Keratinocyte (primary cell): ENCODE data around the gene SMIM24. TPM values are rescaled to one million over a fixed set of nuclear protein-coding genes. Genes with fewer than 3 reads are reported as not detected.
A peak's percentile ranks its signal among the peaks of the same experiment; 100 is the strongest.

Source experiments
- DNase-seq: peaks from one replicate; pipeline ENCODE4 v3.0.0-alpha.2; 2011; ENCODE audit warnings: low read depth, missing footprints, low spot score
- FAIRE-seq: peaks from 2 replicates; lab custom pipeline; 2011; peaks lifted over from hg19 to GRCh38; lab: Jason Lieb, UNC
- H2AFZ ChIP-seq: 2 replicates; pipeline ENCODE4 v1.6.0; 2012; ENCODE audit warnings: low read length, control low read depth, inconsistent platforms; ENCODE audit not compliant: control insufficient read depth
- H3K27ac ChIP-seq: 2 replicates; pipeline ENCODE4 v1.5.1; 2011; ENCODE audit warnings: low read length; ENCODE audit not compliant: control insufficient read depth, insufficient read depth
- H3K27me3 ChIP-seq: 3 replicates; pipeline ENCODE4 v1.6.0; 2011; ENCODE audit warnings: low read length; ENCODE audit not compliant: control insufficient read depth, insufficient read depth; ENCODE audit errors: extremely low read depth
- H3K36me3 ChIP-seq, 2 experiments: 2 replicates in 1 of 2; 3 replicates in 1 of 2; pipeline ENCODE4 v1.5.1; 2011; ENCODE audit warnings: low read length in 2 of 2, mild to moderate bottlenecking in 1 of 2; ENCODE audit not compliant: control insufficient read depth in 2 of 2, insufficient read depth in 2 of 2; ENCODE audit errors: extremely low read depth in 1 of 2
- H3K4me1 ChIP-seq: 3 replicates; pipeline ENCODE4 v1.5.1; 2011; ENCODE audit warnings: low read length; ENCODE audit not compliant: control insufficient read depth, insufficient read depth; ENCODE audit errors: extremely low read depth
- H3K4me2 ChIP-seq: 3 replicates; pipeline ENCODE4 v1.6.0; 2011; ENCODE audit warnings: low read depth, low read length; ENCODE audit not compliant: control insufficient read depth, insufficient read depth; ENCODE audit errors: extremely low read depth
- H3K4me3 ChIP-seq, 3 experiments: fragments of 200-600 bp in 1 of 3; sonication (generic) in 1 of 3; 2 replicates in 2 of 3; 3 replicates in 1 of 3; pipeline ENCODE4 v1.5.1; 2011 to 2016; ENCODE audit warnings: low read length in 3 of 3, mild to moderate bottlenecking in 3 of 3, control low read depth in 2 of 3, inconsistent platforms in 1 of 3, low read depth in 1 of 3, mixed read lengths in 1 of 3, mixed run types in 1 of 3, moderate library complexity in 1 of 3; ENCODE audit not compliant: control insufficient read depth in 2 of 3, insufficient read depth in 2 of 3; ENCODE audit errors: extremely low read depth in 1 of 3
- H3K79me2 ChIP-seq: 2 replicates; pipeline ENCODE4 v1.6.0; 2012; ENCODE audit warnings: low read length; ENCODE audit not compliant: control insufficient read depth, insufficient read depth
- H3K9ac ChIP-seq: 3 replicates; pipeline ENCODE4 v1.6.0; 2011; ENCODE audit warnings: low read length; ENCODE audit not compliant: control insufficient read depth, insufficient read depth; ENCODE audit errors: extremely low read depth
- H3K9me1 ChIP-seq: 3 replicates; pipeline ENCODE4 v1.6.0; 2011; ENCODE audit warnings: low read length; ENCODE audit not compliant: control insufficient read depth, insufficient read depth; ENCODE audit errors: extremely low read depth
- H3K9me3 ChIP-seq: 2 replicates; pipeline ENCODE4 v1.5.1; 2012; ENCODE audit warnings: low read depth, low read length; ENCODE audit not compliant: control insufficient read depth
- H4K20me1 ChIP-seq: 3 replicates; pipeline ENCODE4 v1.6.0; 2011; ENCODE audit warnings: low read length; ENCODE audit not compliant: control insufficient read depth, insufficient read depth; ENCODE audit errors: extremely low read depth
- CTCF ChIP-seq, 3 experiments: IDR thresholded peaks in 1 of 3; conservative IDR thresholded peaks in 1 of 3; optimal IDR thresholded peaks in 1 of 3; 2 replicates in 2 of 3; 3 replicates in 1 of 3; pipeline versions ENCODE3 to v1.5.1; 2011; ENCODE audit warnings: low read length in 3 of 3, mild to moderate bottlenecking in 3 of 3, moderate library complexity in 2 of 3, control low read depth in 1 of 3, inconsistent platforms in 1 of 3; ENCODE audit not compliant: insufficient read depth in 2 of 3; ENCODE audit errors: extremely low read depth in 1 of 3
- EZH2 ChIP-seq: IDR thresholded peaks from one replicate; pipeline ENCODE4 v1.6.1; 2012; ENCODE audit warnings: inconsistent platforms, mild to moderate bottlenecking, low read length, moderate library complexity
- dilution Hi-C: fragments of 300-500 bp; cut with MboI; formaldehyde crosslinking; loops from one replicate; pipeline ENCODE4 v1.7.0; 2020; ENCODE audit warnings: low sequenced_read_pairs; ENCODE audit not compliant: extremely low pct_ligation_motif_present
- polyA plus RNA-seq, 5 experiments: library from polyadenylated mRNA; depleted of rRNA in 3 of 5; stranded (reverse) in 3 of 5; stranded (forward) in 1 of 5; unstranded in 1 of 5; fragments of >200 nt; gene quantifications; 1 replicate in 1 of 5; 2 replicates in 3 of 5; 3 replicates in 1 of 5; pipeline versions ENCODE4 v1.2.1 to v1.2.3, GENCODE V29; 2011 to 2012; ENCODE audit warnings: missing spikeins in 2 of 5, low read depth in 1 of 5, low replicate concordance in 1 of 5

Gene SMIM24
- polyA plus RNA-seq, 1 donor (not counting 4 experiments of a cell fraction or from before 2014, with no cell fraction given): not detected

- H3K9me3 ChIP-seq: no peaks in the 10 kb centered on the region
- dilution Hi-C loops: no loop called here
- DNase-seq: no peak
- no peak for FAIRE-seq
- H3K27me3 ChIP-seq: no peaks in the 10 kb centered on the region
- H2AFZ ChIP-seq: no peak overlapping the region
- H3K36me3 ChIP-seq: peaks cover 21 to 34% of the 10 kb centered on the region in 2 experiments
- H3K4me2 ChIP-seq: no peak overlapping the region
- no peaks in the 10 kb centered on the region for H3K9me1 ChIP-seq
- peak overlapping the region; percentile 49 for H3K9ac ChIP-seq
- H4K20me1 ChIP-seq: no peaks in the 10 kb centered on the region
- H3K79me2 ChIP-seq: peaks cover 5% of the 10 kb centered on the region
- H3K4me3 ChIP-seq: no peak overlapping the region
- peak overlapping the region; percentile 65 for H3K27ac ChIP-seq
- H3K4me1 ChIP-seq: peaks cover 9% of the 10 kb centered on the region
- no peak for TF ChIP-seq CTCF (optimal IDR thresholded peaks at IDR 0.05 in 1 of 3, IDR thresholded peaks at IDR 0.05 in 1 of 3, conservative IDR thresholded peaks at IDR 0.05 in 1 of 3; ENCODE audit: extremely low read depth in 1 of 3, insufficient read depth in 2 of 3, low read length in 3 of 3)
- TF ChIP-seq EZH2: no peak
Observed at GRCh38 chr19:3451451-3451866, 28.9 kb downstream of the SMIM24 start.

GRCh38 chr19:3450796-3451411 is 29.4 kb downstream of the SMIM24 start:
- DNase-seq (peak; percentile 83), FAIRE-seq (peak; percentile 83)
- Histone ChIP-seq H3K9me1 (no peaks in the 10 kb centered on the region), H3K4me1 (peaks cover 9% of the 10 kb centered on the region), H3K79me2 (peaks cover 5% of the 10 kb centered on the region), H3K36me3 (peaks cover 22 to 34% of the 10 kb centered on the region in 2 experiments), H3K4me2 (no peak overlapping the region), H3K9ac (peak overlapping the region; percentile 49), H4K20me1 (no peaks in the 10 kb centered on the region), H3K27me3 (no peaks in the 10 kb centered on the region), H3K4me3 (no peak overlapping the region), H3K27ac (peak overlapping the region; percentile 77), H3K9me3 (no peaks in the 10 kb centered on the region), H2AFZ (no peak overlapping the region)
- no peak for TF ChIP-seq EZH2
- TF ChIP-seq CTCF (optimal IDR thresholded peaks at IDR 0.05 in 1 of 3, IDR thresholded peaks at IDR 0.05 in 1 of 3, conservative IDR thresholded peaks at IDR 0.05 in 1 of 3; ENCODE audit: extremely low read depth in 1 of 3, insufficient read depth in 2 of 3, low read length in 3 of 3): no peak
- dilution Hi-C loops: no loop called here
